Right lobe of liver (tissue), 6 donors: Measurements from ENCODE around the gene GPR18. TPM values are rescaled to one million over a fixed set of nuclear protein-coding genes. Genes with fewer than 3 reads are reported as not detected.

Experiments used
- ATAC-seq, 4 donors: fragments of 200-7000 bp; cut with Tn5 transposase; one replicate each; pipeline ENCODE4 v1.9.1; 2020; ENCODE audit warnings: mild to moderate bottlenecking in 4 of 4, moderate library complexity in 4 of 4
- DNase-seq, 3 donors: peaks; one replicate each; pipeline ENCODE4 v3.0.0-alpha.2; 2020
- H3K27ac ChIP-seq, 3 donors: fragments of 200-600 bp; one replicate each; pipeline ENCODE4 v1.8.0; 2022
- H3K27me3 ChIP-seq, 2 donors: fragments of 200-600 bp; one replicate each; pipeline ENCODE4 v1.8.0; 2022
- H3K36me3 ChIP-seq, 4 donors: fragments of 200-600 bp; sonication (generic) in 1 of 4; one replicate each; pipeline versions ENCODE4 v1.5.1 to v1.8.0; 2017 to 2022; ENCODE audit warnings: control low read depth in 1 of 4
- H3K4me1 ChIP-seq, 4 donors: fragments of 200-600 bp; sonication (generic) in 1 of 4; one replicate each; pipeline versions ENCODE4 v1.5.1 to v1.8.0; 2017 to 2022; ENCODE audit warnings: control low read depth in 1 of 4
- H3K4me3 ChIP-seq, 3 donors: fragments of 200-600 bp; one replicate each; pipeline ENCODE4 v1.8.0; 2022
- H3K9me3 ChIP-seq, 4 donors: fragments of 200-600 bp; sonication (generic) in 1 of 4; one replicate each; pipeline versions ENCODE4 v1.5.1 to v1.8.0; 2017 to 2022; ENCODE audit warnings: control low read depth in 1 of 4
- POLR2A ChIP-seq: fragments of 450-650 bp; IDR thresholded peaks from one replicate; pipeline ENCODE4 v1.6.1; 2017; ENCODE audit warnings: antibody characterized with exemption, mild to moderate bottlenecking
- WGBS: methylation state at CpG from one replicate; pipeline ENCODE4 v1.1.6; 2018; ENCODE audit warnings: low coverage, low lambda C conversion rate; ENCODE audit not compliant: insufficient coverage; ENCODE audit errors: missing lambda C conversion rate; 5-methylcytosine and 5-hydroxymethylcytosine counted together
- intact Hi-C, 2 donors: fragments of 100-400 bp; cut with DNase I; formaldehyde crosslinking; loops; one replicate each; pipeline versions ENCODE4 v1.11.2 to v1.14.1; 2022
- total RNA-seq, 6 experiments: library from RNA; depleted of rRNA in 2 of 6; stranded (reverse); fragments of >200 nt in 2 of 6; fragmentation: NEBNext Ultra II Directional in 3 of 6; extraction: Animal tissue kit (Norgen Biotek cat#: 25700) in 3 of 6; gene quantifications; one replicate each; pipeline versions ENCODE4 v1.1.0 to v1.2.4, GENCODE V29; 2016 to 2023
- TF ChIP-seq, protein P1 (sequence below), 4 donors: fragments of 200-600 bp in 3 of 4; fragments of 450-650 bp in 1 of 4; IDR thresholded peaks; one replicate each; pipeline versions ENCODE4 v1.5.1 to v1.8.0; 2016 to 2022; ENCODE audit warnings: antibody characterized with exemption in 4 of 4, mild to moderate bottlenecking in 2 of 4
- donor health status: DM: no; HTN: yes; CAD: no.
- donor health status: DM: no; HTN: no; CAD: no.
- donor health status: DM: no; HTN: no; CAD: no.
- donor health status: DM: no; HTN: yes; CAD: no.
- donor health status: DM: no; HTN: yes; CAD: no.

GPR18 gene
- total RNA-seq, 6 experiments from 2014 or later, result 0.13 to 0.17 TPM; not detected in 4

DNA sequence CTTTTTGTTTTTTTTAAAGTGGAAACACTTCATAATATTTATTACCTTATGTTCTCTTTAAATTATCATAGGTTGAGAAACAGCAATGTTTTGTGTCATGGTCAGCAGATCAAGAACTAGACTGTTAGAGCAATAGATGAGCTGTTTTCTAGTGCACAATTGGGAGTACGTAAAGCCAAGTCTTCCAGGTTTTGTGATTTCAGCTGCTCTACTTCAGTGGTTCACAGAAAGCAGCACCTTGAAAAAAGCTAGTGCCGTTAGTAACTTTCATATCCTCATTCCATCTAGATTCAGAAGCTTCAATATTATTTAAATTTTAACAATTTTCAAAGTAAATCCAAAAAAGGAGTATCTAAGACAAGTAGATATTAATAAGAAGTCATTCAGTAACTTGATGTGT, 1.9 kb downstream of the GPR18 start:
- Histone ChIP-seq H3K36me3 (peaks cover 0 to 4% (median 0%) of the 10 kb centered on the region in 4 donors), H3K4me3 (no peak overlapping the region), H3K27me3 (no peaks in the 10 kb centered on the region), H3K27ac (no peak overlapping the region), H3K4me1 (peaks cover 0 to 7% (median 0%) of the 10 kb centered on the region in 4 donors), H3K9me3 (no peaks in the 10 kb centered on the region)
- intact Hi-C loops, result no loop called here
- DNase-seq (no peak), ATAC-seq (no peak)
- TF ChIP-seq, protein P1, sequence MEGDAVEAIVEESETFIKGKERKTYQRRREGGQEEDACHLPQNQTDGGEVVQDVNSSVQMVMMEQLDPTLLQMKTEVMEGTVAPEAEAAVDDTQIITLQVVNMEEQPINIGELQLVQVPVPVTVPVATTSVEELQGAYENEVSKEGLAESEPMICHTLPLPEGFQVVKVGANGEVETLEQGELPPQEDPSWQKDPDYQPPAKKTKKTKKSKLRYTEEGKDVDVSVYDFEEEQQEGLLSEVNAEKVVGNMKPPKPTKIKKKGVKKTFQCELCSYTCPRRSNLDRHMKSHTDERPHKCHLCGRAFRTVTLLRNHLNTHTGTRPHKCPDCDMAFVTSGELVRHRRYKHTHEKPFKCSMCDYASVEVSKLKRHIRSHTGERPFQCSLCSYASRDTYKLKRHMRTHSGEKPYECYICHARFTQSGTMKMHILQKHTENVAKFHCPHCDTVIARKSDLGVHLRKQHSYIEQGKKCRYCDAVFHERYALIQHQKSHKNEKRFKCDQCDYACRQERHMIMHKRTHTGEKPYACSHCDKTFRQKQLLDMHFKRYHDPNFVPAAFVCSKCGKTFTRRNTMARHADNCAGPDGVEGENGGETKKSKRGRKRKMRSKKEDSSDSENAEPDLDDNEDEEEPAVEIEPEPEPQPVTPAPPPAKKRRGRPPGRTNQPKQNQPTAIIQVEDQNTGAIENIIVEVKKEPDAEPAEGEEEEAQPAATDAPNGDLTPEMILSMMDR (IDR thresholded peaks at IDR 0.05), result no peak
- no peak for TF ChIP-seq POLR2A
- WGBS, result 71% methylated on average over 2 of the region's 2 CpGs

DNA sequence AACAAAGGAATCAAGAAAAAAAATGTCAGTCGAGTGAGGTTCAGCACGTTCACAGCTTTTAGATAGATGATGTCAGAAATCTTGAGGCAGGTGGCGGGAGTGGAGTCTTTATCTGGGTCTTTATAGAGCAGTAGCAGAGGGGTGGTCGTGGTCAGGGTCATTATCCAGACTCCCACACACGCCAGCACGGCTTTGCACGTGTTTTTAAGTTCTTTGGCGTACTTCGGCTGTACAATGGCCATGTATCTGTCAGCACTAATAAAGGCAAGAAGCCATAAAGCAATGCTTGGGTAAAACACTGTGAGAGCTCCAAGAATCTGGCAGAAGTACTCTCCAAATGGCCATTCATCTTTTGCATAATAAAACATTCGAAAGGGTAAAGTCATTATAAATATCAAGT, 2.9 kb downstream of the GPR18 start:
- no peak overlapping the region for H3K27ac ChIP-seq
- TF ChIP-seq, protein P1 (IDR thresholded peaks at IDR 0.05), result no peak
- TF ChIP-seq POLR2A, result no peak
- 87% methylated on average over 9 of the region's 10 CpGs for WGBS

DNA sequence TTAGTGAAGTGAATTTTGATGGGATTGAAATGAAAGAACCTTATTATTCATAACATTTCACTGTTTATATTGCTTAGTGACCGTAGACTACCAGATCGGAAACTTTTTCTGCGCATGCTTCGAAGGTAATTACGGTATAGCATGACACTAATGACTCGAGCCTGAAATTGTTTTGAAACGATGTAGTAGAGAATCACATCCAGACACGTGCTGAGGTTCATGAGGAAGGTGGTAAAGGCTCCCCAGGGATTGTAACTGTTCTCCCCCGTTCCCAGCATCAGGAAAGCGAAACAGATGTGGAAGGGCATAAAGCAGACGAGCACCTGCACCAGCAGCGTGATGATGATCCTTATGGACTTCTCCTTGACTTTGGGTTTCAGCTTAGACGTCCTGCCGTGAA, 3.3 kb downstream of the GPR18 start:
- 90% methylated on average over 12 of the region's 14 CpGs for WGBS
- ATAC-seq, result no peak
- intact Hi-C loops, result no loop called here
- Histone ChIP-seq H3K27me3 (no peaks in the 10 kb centered on the region), H3K4me1 (no peaks in the 10 kb centered on the region), H3K36me3 (peaks cover 0 to 4% (median 0%) of the 10 kb centered on the region in 4 donors), H3K4me3 (no peak overlapping the region), H3K27ac (no peak overlapping the region), H3K9me3 (no peaks in the 10 kb centered on the region)
- no peak for TF ChIP-seq POLR2A
- TF ChIP-seq, protein P1 (IDR thresholded peaks at IDR 0.05), result no peak
- DNase-seq, result no peak

More for the DNA sequence above, 2.9 kb downstream of the GPR18 start:
- no peak for ATAC-seq
- intact Hi-C loops, result no loop called here
- no peak overlapping the region for H3K4me3 ChIP-seq
- H3K4me1 ChIP-seq, result no peaks in the 10 kb centered on the region
- peaks cover 0 to 4% (median 0%) of the 10 kb centered on the region in 4 donors for H3K36me3 ChIP-seq
- H3K9me3 ChIP-seq, result no peaks in the 10 kb centered on the region
- DNase-seq, result no peak
- no peaks in the 10 kb centered on the region for H3K27me3 ChIP-seq

DNA sequence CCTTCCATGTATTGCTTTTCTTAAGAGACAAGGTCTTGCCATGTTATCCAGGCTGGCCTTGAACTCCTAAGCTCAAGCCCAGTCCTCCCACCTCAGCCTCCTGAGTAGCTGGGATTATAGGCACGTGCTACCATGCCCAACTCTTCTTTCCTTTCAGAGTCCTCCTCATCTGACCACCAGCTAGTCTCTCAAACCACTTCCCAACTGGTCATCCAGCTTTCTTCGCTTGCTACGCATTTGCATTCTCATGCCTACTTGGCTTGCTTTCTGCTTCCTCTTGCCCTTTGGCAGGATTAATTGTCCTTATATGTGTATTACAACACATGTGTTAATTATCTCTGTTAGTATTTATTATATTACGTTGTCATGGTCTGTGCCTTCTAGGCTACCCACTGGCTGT, 6.3 kb downstream of the GPR18 start:
- Histone ChIP-seq H3K4me3 (no peak overlapping the region), H3K9me3 (no peaks in the 10 kb centered on the region), H3K27ac (no peak overlapping the region), H3K4me1 (no peaks in the 10 kb centered on the region), H3K27me3 (no peaks in the 10 kb centered on the region), H3K36me3 (peaks cover 0 to 4% (median 0%) of the 10 kb centered on the region in 4 donors)
- intact Hi-C loops, result no loop called here
- ATAC-seq (no peak), DNase-seq (no peak)
- TF ChIP-seq POLR2A, result no peak
- TF ChIP-seq, protein P1 (IDR thresholded peaks at IDR 0.05), result no peak
- 56% methylated on average over 3 of the region's 4 CpGs for WGBS
